PC-3 (cell line): Measurements from ENCODE around the gene TAS2R4. TPM values are rescaled to one million over a fixed set of nuclear protein-coding genes. Genes with fewer than 3 reads are reported as not detected.

ENCODE experiments used
- ATAC-seq: fragments of 200-7000 bp; cut with Tn5 transposase; 2 replicates; pipeline ENCODE4 v1.9.1; 2020; ENCODE audit warnings: mild to moderate bottlenecking, moderate library complexity
- BruUV-seq: library from RNA; stranded (reverse); fragments of 400-500 nt; replicated peaks from 2 replicates; lab custom pipeline; 2021; lab: Mats Ljungman, UMichigan
- CTCF ChIA-PET: fragments of 300-600 bp; sonication (Branson Sonifier 250); formaldehyde crosslinking; loops from one replicate; lab custom pipeline; 2022; ENCODE audit warnings: antibody characterized with exemption; lab: Charles Lee
- POLR2A ChIA-PET: fragments of 300-600 bp; sonication (Branson Sonifier 250); formaldehyde crosslinking; loops from one replicate; lab custom pipeline; 2022; ENCODE audit warnings: antibody characterized with exemption; ENCODE audit not compliant: unreplicated experiment; lab: Charles Lee
- DNase-seq: peaks from one replicate; pipeline ENCODE4 v3.0.0-alpha.2; 2015
- H2AFZ ChIP-seq: fragments of 300-600 bp; sonication (generic); 2 replicates; pipeline ENCODE4 v1.6.0; 2016; ENCODE audit warnings: antibody characterized with exemption, low read length
- H3F3A ChIP-seq: fragments of 300-600 bp; sonication (generic); one replicate; pipeline ENCODE4 v1.6.0; 2017; ENCODE audit warnings: antibody characterized with exemption, low read length, control low read depth, mild to moderate bottlenecking; ENCODE audit not compliant: unreplicated experiment
- H3K27ac ChIP-seq: fragments of 300-600 bp; sonication (generic); 2 replicates; pipeline ENCODE4 v1.5.1; 2016; ENCODE audit warnings: mild to moderate bottlenecking, low read length
- H3K27me3 ChIP-seq: fragments of 300-600 bp; sonication (generic); 2 replicates; pipeline ENCODE4 v1.6.1; 2016; ENCODE audit warnings: low read length, mixed read lengths
- H3K36me3 ChIP-seq: fragments of 300-600 bp; sonication (generic); 2 replicates; pipeline ENCODE4 v1.6.1; 2016; ENCODE audit warnings: low read depth, mixed run types, low read length, mixed read lengths
- H3K4me1 ChIP-seq: fragments of 300-600 bp; sonication (generic); 2 replicates; pipeline ENCODE4 v1.5.1; 2016; ENCODE audit warnings: low read length; ENCODE audit not compliant: insufficient read depth
- H3K4me2 ChIP-seq: fragments of 300-600 bp; sonication (generic); 2 replicates; pipeline ENCODE4 v1.6.0; 2016; ENCODE audit warnings: low read length
- H3K4me3 ChIP-seq: fragments of 300-600 bp; sonication (generic); 2 replicates; pipeline ENCODE4 v1.5.1; 2016; ENCODE audit warnings: mild to moderate bottlenecking, low read length, mixed read lengths
- H3K79me2 ChIP-seq: fragments of 300-600 bp; sonication (generic); 2 replicates; pipeline ENCODE4 v1.6.1; 2017; ENCODE audit warnings: low read length, mixed read lengths
- H3K9ac ChIP-seq: fragments of 300-600 bp; sonication (generic); 2 replicates; pipeline ENCODE4 v1.6.0; 2016; ENCODE audit warnings: mild to moderate bottlenecking, low read length
- H3K9me2 ChIP-seq: fragments of 300-600 bp; sonication (generic); replicated peaks from 2 replicates; pipeline ENCODE4 v1.6.1; 2016; ENCODE audit warnings: mixed run types, low read length, mixed read lengths
- H3K9me3 ChIP-seq: fragments of 300-600 bp; sonication (generic); 2 replicates; pipeline ENCODE4 v1.6.1; 2016; ENCODE audit warnings: low read length, mixed read lengths
- H4K20me1 ChIP-seq: fragments of 300-600 bp; sonication (generic); 2 replicates; pipeline ENCODE4 v1.6.1; 2016; ENCODE audit warnings: low read length, mixed read lengths
- EZH2 ChIP-seq: fragments of 300-600 bp; sonication (generic); IDR thresholded peaks from one replicate; pipeline ENCODE4 v1.6.1; 2017; ENCODE audit warnings: antibody characterized with exemption, mild to moderate bottlenecking, low read length; ENCODE audit not compliant: unreplicated experiment
- EZH2phosphoT487 ChIP-seq: fragments of 300-600 bp; sonication (generic); IDR thresholded peaks from 2 replicates; pipeline ENCODE4 v1.6.1; 2018; ENCODE audit warnings: mild to moderate bottlenecking, antibody characterized with exemption, low read length, borderline replicate concordance
- intact Hi-C: fragments of 100-400 bp; cut with micrococcal nuclease; formaldehyde crosslinking; loops from 2 replicates; pipeline ENCODE4 v1.9.0; 2023
- total RNA-seq: library from RNA; depleted of rRNA; stranded (reverse); fragments of >200 nt; gene quantifications from 2 replicates; pipeline ENCODE4 v1.2.3, GENCODE V29; 2014
- TF ChIP-seq, protein P1 (sequence below): fragments of 300-600 bp; sonication (generic); conservative IDR thresholded peaks from 2 replicates; pipeline ENCODE4 v1.5.1; 2017; ENCODE audit warnings: antibody characterized with exemption, low read depth, mild to moderate bottlenecking, low read length

The TAS2R4 gene
- total RNA-seq, 1 experiment from 2014 or later = not detected

DNA sequence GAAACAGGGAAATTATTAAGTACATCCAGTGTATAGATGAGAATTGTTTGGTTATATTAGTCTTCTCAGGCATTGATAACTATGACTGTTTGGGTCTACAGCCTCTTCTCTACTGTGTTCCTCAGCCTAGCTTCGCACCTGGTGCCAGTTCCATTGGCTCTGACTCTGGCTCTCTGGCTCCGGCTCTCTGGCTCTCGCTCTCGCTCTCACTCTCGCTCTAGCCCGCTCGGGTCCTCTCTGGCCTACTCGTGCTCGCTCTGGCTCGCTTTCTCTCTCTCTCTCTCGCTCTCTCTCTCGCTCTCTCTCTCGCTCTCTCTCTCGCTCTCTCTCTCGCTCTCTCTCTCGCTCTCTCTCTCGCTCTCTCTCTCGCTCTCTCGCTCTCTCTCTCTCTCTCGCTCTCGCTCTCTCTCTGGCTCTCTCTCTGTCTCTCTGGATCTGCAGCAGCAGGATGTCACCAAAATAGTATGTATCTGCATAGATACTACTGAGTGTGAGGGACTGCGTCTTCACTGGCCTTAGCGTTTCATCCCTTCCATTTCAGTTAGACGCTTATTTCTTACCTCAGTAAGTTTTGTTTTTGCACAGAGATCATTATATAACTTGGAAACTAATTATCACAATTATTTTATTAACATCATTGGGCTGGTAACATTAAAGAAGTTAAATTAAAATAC is 44.9 kb upstream of the TAS2R4 start:
- H3K4me1 ChIP-seq = peaks cover under 1% of the 10 kb centered on the region; the same call in 1 of the 2 replicates
- H3K27me3 ChIP-seq = no peaks in the 10 kb centered on the region
- H3K4me2 ChIP-seq = no peak overlapping the region
- TF ChIP-seq EZH2 (no peak), EZH2phosphoT487 (no peak)
- TF ChIP-seq, protein P1, sequence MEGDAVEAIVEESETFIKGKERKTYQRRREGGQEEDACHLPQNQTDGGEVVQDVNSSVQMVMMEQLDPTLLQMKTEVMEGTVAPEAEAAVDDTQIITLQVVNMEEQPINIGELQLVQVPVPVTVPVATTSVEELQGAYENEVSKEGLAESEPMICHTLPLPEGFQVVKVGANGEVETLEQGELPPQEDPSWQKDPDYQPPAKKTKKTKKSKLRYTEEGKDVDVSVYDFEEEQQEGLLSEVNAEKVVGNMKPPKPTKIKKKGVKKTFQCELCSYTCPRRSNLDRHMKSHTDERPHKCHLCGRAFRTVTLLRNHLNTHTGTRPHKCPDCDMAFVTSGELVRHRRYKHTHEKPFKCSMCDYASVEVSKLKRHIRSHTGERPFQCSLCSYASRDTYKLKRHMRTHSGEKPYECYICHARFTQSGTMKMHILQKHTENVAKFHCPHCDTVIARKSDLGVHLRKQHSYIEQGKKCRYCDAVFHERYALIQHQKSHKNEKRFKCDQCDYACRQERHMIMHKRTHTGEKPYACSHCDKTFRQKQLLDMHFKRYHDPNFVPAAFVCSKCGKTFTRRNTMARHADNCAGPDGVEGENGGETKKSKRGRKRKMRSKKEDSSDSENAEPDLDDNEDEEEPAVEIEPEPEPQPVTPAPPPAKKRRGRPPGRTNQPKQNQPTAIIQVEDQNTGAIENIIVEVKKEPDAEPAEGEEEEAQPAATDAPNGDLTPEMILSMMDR = no peak
- no peaks in the 10 kb centered on the region for H3K9me2 ChIP-seq
- ATAC-seq = no peak
- no peak for DNase-seq
- intact Hi-C loops = loop anchor here (1.0 kb wide), 1 partner anchor 79 kb away; no protein-coding TSS in a partner anchor
- CTCF ChIA-PET = no interaction called here
- H4K20me1 ChIP-seq = no peaks in the 10 kb centered on the region
- H3K4me3 ChIP-seq = no peak overlapping the region
- no peaks in the 10 kb centered on the region for H3F3A ChIP-seq
- no peaks in the 10 kb centered on the region for H3K36me3 ChIP-seq
- no peak overlapping the region for H3K27ac ChIP-seq
- H3K9ac ChIP-seq = no peak overlapping the region
- no peaks in the 10 kb centered on the region for H3K79me2 ChIP-seq
- POLR2A ChIA-PET = no interaction called here
- no TSS peak for BruUV-seq
- no peaks in the 10 kb centered on the region for H3K9me3 ChIP-seq
- H2AFZ ChIP-seq = no peak overlapping the region

DNA sequence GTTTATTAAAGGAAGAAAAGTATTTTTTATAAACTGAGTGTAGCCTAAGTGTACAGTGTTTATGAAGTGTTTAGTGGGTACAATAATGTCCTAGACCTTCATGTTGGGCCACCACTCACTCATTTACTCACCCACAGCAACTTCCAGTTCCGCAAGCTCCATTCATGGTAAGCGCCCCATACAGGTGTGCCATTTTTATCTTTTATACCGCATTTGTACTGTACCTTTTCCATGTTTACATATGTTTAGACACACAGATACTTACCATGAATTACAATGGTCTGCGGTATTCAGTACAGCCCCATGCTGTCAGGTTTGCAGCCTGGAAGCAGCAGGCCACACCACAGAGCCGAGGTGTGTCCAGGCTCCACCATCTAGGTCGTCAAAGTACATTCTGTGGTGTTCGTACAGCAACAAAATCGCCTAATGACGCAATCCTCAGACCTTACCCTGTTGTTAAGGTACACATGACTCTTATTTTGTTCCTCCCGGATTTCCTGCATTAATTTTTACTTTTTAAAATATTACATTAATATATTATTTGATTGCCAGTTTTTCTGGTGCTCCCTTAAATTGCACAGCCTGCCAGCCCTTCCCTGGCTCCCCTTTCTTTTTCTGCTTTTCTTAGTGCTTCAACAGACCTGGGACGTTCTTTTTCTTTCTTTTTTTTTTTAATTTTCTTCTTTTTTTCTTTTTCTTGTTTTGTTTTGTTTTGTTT is 39.2 kb upstream of the TAS2R4 start:
- Histone ChIP-seq H3K9me2 (no peaks in the 10 kb centered on the region), H3F3A (no peaks in the 10 kb centered on the region), H3K27me3 (no peaks in the 10 kb centered on the region), H3K4me3 (peak overlapping the region; percentile 94), H3K4me2 (peak overlapping the region; percentile 81), H3K9me3 (no peaks in the 10 kb centered on the region), H3K4me1 (peaks cover 20% of the 10 kb centered on the region), H2AFZ (peak overlapping the region; percentile 84), H3K36me3 (peaks cover 23% of the 10 kb centered on the region), H3K79me2 (peaks cover 40% of the 10 kb centered on the region), H4K20me1 (no peaks in the 10 kb centered on the region), H3K9ac (peak overlapping the region; percentile 83), H3K27ac (peak overlapping the region; percentile 55)
- CTCF ChIA-PET = interaction anchor here (0.5 to 1.4 kb wide), 8 partner anchors 7 to 88 kb away, joined by 3 to 39 read pairs (median 5); no protein-coding TSS in a partner anchor
- TF ChIP-seq, protein P1 = no peak
- TF ChIP-seq EZH2 (no peak), EZH2phosphoT487 (no peak)
- intact Hi-C loops = loop anchor here (5.0 kb wide), 1 partner anchor 180 kb away; no protein-coding TSS in a partner anchor
- peak; percentile 27 for ATAC-seq
- POLR2A ChIA-PET = interaction anchor here (0.6 to 1.3 kb wide), 4 partner anchors 35 to 97 kb away, joined by 3 to 10 read pairs (median 8); partner anchors contain the start of gene DENND11
- TSS peak; percentile 77 for BruUV-seq
- DNase-seq = peak; percentile 8
